H1 (cell line): ENCODE results near the gene CROT. TPM values are rescaled to one million over a fixed set of nuclear protein-coding genes. Genes with fewer than 3 reads are reported as not detected.

Experiments
- CTCF ChIA-PET: fragments of 300-600 bp; sonication (Branson Sonifier 250); formaldehyde crosslinking; loops from one replicate; lab custom pipeline; 2021; ENCODE audit not compliant: partially characterized antibody; lab: Charles Lee
- POLR2A ChIA-PET: fragments of 300-600 bp; sonication (Branson Sonifier 250); formaldehyde crosslinking; loops from one replicate; lab custom pipeline; 2021; ENCODE audit warnings: inconsistent platforms; ENCODE audit not compliant: partially characterized antibody; lab: Charles Lee
- DNase-seq, 2 experiments: peaks; one replicate each; pipeline versions ENCODE4 v3.0.0 to v3.0.0-alpha.2; 2010 to 2022; ENCODE audit warnings: low spot score in 2 of 2, low read depth in 1 of 2, mixed read lengths in 1 of 2
- FAIRE-seq: peaks from 2 replicates; lab custom pipeline; 2011; peaks lifted over from hg19 to GRCh38; lab: Jason Lieb, UNC
- H2AFZ ChIP-seq: 2 replicates; pipeline ENCODE4 v1.8.1; 2012; ENCODE audit warnings: low read length, inconsistent platforms
- H2AK5ac ChIP-seq: 2 replicates; pipeline ENCODE4 v1.6.1; 2013; ENCODE audit warnings: low read depth, low read length
- H2BK120ac ChIP-seq: replicated peaks from 2 replicates; pipeline ENCODE3; 2013; ENCODE audit warnings: low read depth, low read length, inconsistent platforms
- H2BK12ac ChIP-seq: 2 replicates; pipeline ENCODE4 v1.6.1; 2013; ENCODE audit warnings: low read depth, low read length
- H2BK15ac ChIP-seq: 2 replicates; pipeline ENCODE4 v1.6.1; 2013; ENCODE audit warnings: low read length
- H2BK20ac ChIP-seq: 2 replicates; pipeline ENCODE4 v1.6.1; 2013; ENCODE audit warnings: low read length
- H2BK5ac ChIP-seq: 2 replicates; pipeline ENCODE4 v1.6.1; 2013; ENCODE audit warnings: low read depth, low read length
- H3K14ac ChIP-seq: 2 replicates; pipeline ENCODE4 v1.6.1; 2013; ENCODE audit warnings: inconsistent platforms; ENCODE audit not compliant: insufficient read length
- H3K18ac ChIP-seq: 2 replicates; pipeline ENCODE4 v1.6.1; 2013; ENCODE audit warnings: low read length; ENCODE audit errors: extremely low read depth
- H3K23ac ChIP-seq: 2 replicates; pipeline ENCODE4 v1.6.1; 2013; ENCODE audit warnings: inconsistent platforms; ENCODE audit not compliant: insufficient read length
- H3K23me2 ChIP-seq: 2 replicates; pipeline ENCODE4 v1.6.1; 2013; ENCODE audit warnings: low read depth, low read length
- H3K27ac ChIP-seq: 2 replicates; pipeline ENCODE4 v1.6.1; 2011; ENCODE audit warnings: low read depth, low read length, inconsistent platforms
- H3K27me3 ChIP-seq, 4 experiments: replicated peaks in 1 of 4; 1 replicate in 1 of 4; 2 replicates in 3 of 4; pipeline versions ENCODE4 v1.6.1 to v1.8.1; 2011 to 2013; ENCODE audit warnings: low read length in 3 of 4, mild to moderate bottlenecking in 3 of 4, inconsistent platforms in 2 of 4, mixed read lengths in 2 of 4, moderate library complexity in 1 of 4; ENCODE audit not compliant: control insufficient read depth in 3 of 4, insufficient read depth in 3 of 4; ENCODE audit errors: extremely low read depth in 1 of 4
- H3K36me3 ChIP-seq, 4 experiments: 2 replicates each; pipeline versions ENCODE4 v1.6.1 to v1.8.1; 2011 to 2013; ENCODE audit warnings: mild to moderate bottlenecking in 4 of 4, low read length in 3 of 4, moderate library complexity in 2 of 4, control low read depth in 1 of 4, inconsistent platforms in 1 of 4; ENCODE audit not compliant: insufficient read depth in 4 of 4, control insufficient read depth in 2 of 4
- H3K4ac ChIP-seq: replicated peaks from 2 replicates; pipeline ENCODE3; 2013; ENCODE audit warnings: low read length, low read depth, mixed read lengths, inconsistent platforms; ENCODE audit not compliant: insufficient read length
- H3K4me1 ChIP-seq, 4 experiments: replicated peaks in 1 of 4; 1 replicate in 1 of 4; 2 replicates in 3 of 4; pipeline versions ENCODE4 v1.6.1 to v1.8.1; 2011 to 2013; ENCODE audit warnings: low read length in 3 of 4, inconsistent platforms in 2 of 4, mixed read lengths in 1 of 4; ENCODE audit not compliant: insufficient read depth in 4 of 4, control insufficient read depth in 3 of 4
- H3K4me2 ChIP-seq, 2 experiments: 2 replicates each; pipeline versions ENCODE4 v1.6.1 to v1.8.1; 2011 to 2013; ENCODE audit warnings: low read depth in 2 of 2, low read length in 2 of 2, control low read depth in 1 of 2, inconsistent platforms in 1 of 2, mild to moderate bottlenecking in 1 of 2; ENCODE audit not compliant: insufficient read depth in 1 of 2
- H3K4me3 ChIP-seq, 4 experiments: fragments of 200-600, 300-600 bp in 1 of 4; sonication (generic), shearing (Covaris generic), sonication (Bioruptor Twin) in 1 of 4; 2 replicates each; pipeline versions ENCODE4 v1.5.1 to v1.8.1; 2011 to 2016; ENCODE audit warnings: low read length in 4 of 4, low read depth in 3 of 4, control low read depth in 2 of 4, inconsistent platforms in 2 of 4, mild to moderate bottlenecking in 2 of 4, mixed read lengths in 1 of 4, moderate library complexity in 1 of 4; ENCODE audit not compliant: insufficient read depth in 2 of 4; ENCODE audit errors: extremely low read depth in 1 of 4
- H3K56ac ChIP-seq: replicated peaks from 2 replicates; pipeline ENCODE3; 2013; ENCODE audit warnings: low read depth, mild to moderate bottlenecking, mixed read lengths, low read length, inconsistent platforms; ENCODE audit not compliant: insufficient read length
- H3K79me1 ChIP-seq: 2 replicates; pipeline ENCODE4 v1.6.1; 2013; ENCODE audit warnings: low read depth, low read length, control low read depth
- H3K79me2 ChIP-seq, 2 experiments: 2 replicates each; pipeline versions ENCODE4 v1.6.1 to v1.8.1; 2012 to 2013; ENCODE audit warnings: low read length in 2 of 2, mild to moderate bottlenecking in 2 of 2, inconsistent platforms in 1 of 2; ENCODE audit not compliant: insufficient read depth in 2 of 2, control insufficient read depth in 1 of 2
- H3K9ac ChIP-seq, 4 experiments: replicated peaks in 1 of 4; 1 replicate in 1 of 4; 2 replicates in 3 of 4; pipeline versions ENCODE4 v1.6.1 to v1.8.1; 2011 to 2013; ENCODE audit warnings: low read depth in 3 of 4, low read length in 3 of 4, control low read depth in 2 of 4, mild to moderate bottlenecking in 2 of 4, moderate library complexity in 2 of 4, inconsistent platforms in 1 of 4; ENCODE audit errors: extremely low read depth in 1 of 4
- H3K9me3 ChIP-seq, 2 experiments: 2 replicates each; pipeline versions ENCODE4 v1.6.1 to v1.8.1; 2012 to 2013; ENCODE audit warnings: mild to moderate bottlenecking in 2 of 2, moderate library complexity in 2 of 2, control low read depth in 1 of 2, inconsistent platforms in 1 of 2, low read depth in 1 of 2, low read length in 1 of 2, mixed read lengths in 1 of 2; ENCODE audit not compliant: insufficient read depth in 2 of 2
- H4K20me1 ChIP-seq, 2 experiments: replicated peaks in 1 of 2; 2 replicates each; pipeline versions ENCODE3 to v1.8.1; 2011 to 2013; ENCODE audit warnings: inconsistent platforms in 2 of 2, low read length in 2 of 2, mild to moderate bottlenecking in 1 of 2; ENCODE audit not compliant: insufficient read depth in 2 of 2, control insufficient read depth in 1 of 2
- H4K5ac ChIP-seq: 2 replicates; pipeline ENCODE4 v1.6.1; 2013; ENCODE audit warnings: low read length, low read depth, mixed read lengths, inconsistent platforms; ENCODE audit not compliant: insufficient read length
- H4K8ac ChIP-seq: 2 replicates; pipeline ENCODE4 v1.8.0; 2013; ENCODE audit warnings: mild to moderate bottlenecking, moderate library complexity, low read length, inconsistent platforms; ENCODE audit not compliant: insufficient read depth; ENCODE audit errors: extremely low read depth
- H4K91ac ChIP-seq: replicated peaks from 2 replicates; pipeline ENCODE3; 2013; ENCODE audit warnings: low read length, mixed read lengths, inconsistent platforms; ENCODE audit not compliant: insufficient read length
- WGBS, 2 experiments: shearing (Covaris generic) in 1 of 2; methylation state at CpG; one replicate each; pipeline versions ENCODE4 v1.1.6 to v1.1.7; 2013 to 2015; ENCODE audit warnings: low lambda C conversion rate in 2 of 2, mixed read lengths in 2 of 2, inconsistent platforms in 1 of 2, low coverage in 1 of 2, missing lambda C conversion rate in 1 of 2; ENCODE audit not compliant: insufficient replicate concordance in 2 of 2, insufficient coverage in 1 of 2, insufficient read length in 1 of 2; ENCODE audit errors: extremely low coverage in 1 of 2, missing lambda C conversion rate in 1 of 2; 5-methylcytosine and 5-hydroxymethylcytosine counted together
- polyA plus RNA-seq, 7 experiments: library from polyadenylated mRNA; depleted of rRNA in 3 of 7; stranded (reverse) in 5 of 7; unstranded in 2 of 7; fragments of >200 nt in 5 of 7; fragments of 200-250 nt in 2 of 7; gene quantifications; 1 replicate in 5 of 7; 2 replicates in 1 of 7; 4 replicates in 1 of 7; pipeline versions ENCODE4 v1.2.1 to v1.2.3, GENCODE V29; 2011 to 2013; ENCODE audit warnings: missing spikeins in 2 of 7, mixed read lengths in 2 of 7
- total RNA-seq: library from RNA; stranded (reverse); fragmentation: NEBNext Ultra II Directional; extraction: Animal tissue kit (Norgen Biotek cat#: 25700); gene quantifications from 2 replicates; pipeline ENCODE4 v1.2.1, GENCODE V29; 2021

The CROT gene
- total and polyA plus RNA-seq, 2 of the 8 experiments (the other 6 are each of a cell fraction or from before 2014, with no cell fraction given) = 2.2 to 5.6 TPM

- DNase-seq (no peak), FAIRE-seq (no peak)
- 83% methylated on average over 7 of the region's 7 CpGs; no CpG with 5 or more reads in 1 of the 2 experiments for WGBS, 2 experiments
- ChIA-PET CTCF (interaction anchor here (0.7 to 1.7 kb wide), 3 partner anchors 9 to 328 kb away, joined by 3 to 5 read pairs (median 3); no protein-coding TSS in a partner anchor), POLR2A (interaction anchor here (0.8 kb wide), 1 partner anchor 81 kb away, joined by 3 read pairs; no protein-coding TSS in a partner anchor)
- peak overlapping the region; percentile 42; the same call in 1 of the 2 replicates for H2AFZ ChIP-seq
- H2BK15ac ChIP-seq = 0 out of 2 replicates have a peak overlapping the region, but pooled peaks have one; percentile 19
- no peak overlapping the region for H3K14ac ChIP-seq
- H3K79me2 ChIP-seq = no peaks in the 10 kb centered on the region
- no peaks in the 10 kb centered on the region for H4K20me1 ChIP-seq
- peak overlapping the region; percentile 41; the same call in 1 of the 2 replicates for H2BK12ac ChIP-seq
- no peak overlapping the region for H3K9ac ChIP-seq
- no peaks in the 10 kb centered on the region for H3K79me1 ChIP-seq
- H3K4ac ChIP-seq = no peak overlapping the region
- H3K9me3 ChIP-seq = no peaks in the 10 kb centered on the region
- no peak overlapping the region for H2BK5ac ChIP-seq
- no peaks in the 10 kb centered on the region for H3K36me3 ChIP-seq
- H4K8ac ChIP-seq = no peak overlapping the region
- H3K27ac ChIP-seq = no peak overlapping the region
- H2BK120ac ChIP-seq = no peak overlapping the region
- H2BK20ac ChIP-seq = no peak overlapping the region
- no peak overlapping the region for H4K5ac ChIP-seq
- H3K4me1 ChIP-seq = no peaks in the 10 kb centered on the region
- no peak overlapping the region for H3K4me3 ChIP-seq
- H3K27me3 ChIP-seq = no peaks in the 10 kb centered on the region
- H2AK5ac ChIP-seq = no peak overlapping the region
- H3K23ac ChIP-seq = no peak overlapping the region
- H3K23me2 ChIP-seq = no peaks in the 10 kb centered on the region
- H3K4me2 ChIP-seq = no peak overlapping the region
- no peak overlapping the region for H3K18ac ChIP-seq
- H4K91ac ChIP-seq = no peak overlapping the region
- no peak overlapping the region for H3K56ac ChIP-seq
Measured at GRCh38 chr7:87448388-87448787, 102.9 kb downstream of the CROT start.
